Muscle of leg (tissue), 11 donors: Measurements from ENCODE around the gene NR2F1. TPM values are rescaled to one million over a fixed set of nuclear protein-coding genes. Genes with fewer than 3 reads are reported as not detected.

Source experiments
- DNase-seq: peaks from one replicate; pipeline ENCODE4 v3.0.0; 2013
- H3K27ac ChIP-seq: one replicate; pipeline ENCODE4 v1.5.1; 2013; ENCODE audit warnings: mild to moderate bottlenecking, low read length, control low read depth
- H3K27me3 ChIP-seq: one replicate; pipeline ENCODE4 v1.6.1; 2013; ENCODE audit warnings: low read length; ENCODE audit not compliant: control insufficient read depth, insufficient read depth
- H3K36me3 ChIP-seq: one replicate; pipeline ENCODE4 v1.6.1; 2013; ENCODE audit warnings: low read length; ENCODE audit not compliant: control insufficient read depth, insufficient read depth
- H3K4me1 ChIP-seq: one replicate; pipeline ENCODE4 v1.6.1; 2013; ENCODE audit warnings: low read length; ENCODE audit not compliant: control insufficient read depth, insufficient read depth
- H3K4me3 ChIP-seq: one replicate; pipeline ENCODE4 v1.5.1; 2013; ENCODE audit warnings: low read length, control low read depth
- H3K9me3 ChIP-seq: replicated peaks from 2 replicates; pipeline ENCODE4 v1.6.1; 2013; ENCODE audit warnings: low read depth, low read length; ENCODE audit not compliant: control insufficient read depth
- WGBS: methylation state at CpG from one replicate; pipeline ENCODE4 v1.1.5; 2013; ENCODE audit warnings: missing lambda C conversion rate; ENCODE audit not compliant: insufficient coverage; 5-methylcytosine and 5-hydroxymethylcytosine counted together
- polyA plus RNA-seq, 8 donors: library from polyadenylated mRNA; unstranded; fragments of 120-200 nt; gene quantifications; one replicate each; pipeline versions ENCODE4 v1.2.1 to v1.2.3, GENCODE V29; 2013; ENCODE audit warnings: inconsistent platforms in 1 of 8, low replicate concordance in 1 of 8; ENCODE audit not compliant: insufficient read length in 8 of 8, insufficient read depth in 1 of 8
- total RNA-seq: library from RNA; stranded (reverse); fragments of 120-200 nt; gene quantifications from one replicate; pipeline ENCODE4 v1.2.4, GENCODE V29; 2013

The NR2F1 gene
- total and polyA plus RNA-seq, 9 donors, result 1.8 to 17.3 (median 5.0) TPM

GRCh38 chr5:93577854-93578812, 4.9 kb upstream of the NR2F1 start:
- WGBS, result 77% methylated on average over 13 of the region's 25 CpGs
- no peak overlapping the region for H3K4me3 ChIP-seq
- no peaks in the 10 kb centered on the region for H3K9me3 ChIP-seq
- H3K4me1 ChIP-seq, result peaks cover 26% of the 10 kb centered on the region
- H3K27me3 ChIP-seq, result peaks cover 73% of the 10 kb centered on the region
- H3K36me3 ChIP-seq, result no peaks in the 10 kb centered on the region
- H3K27ac ChIP-seq, result peak overlapping the region; percentile 47
- no peak for DNase-seq

- Histone ChIP-seq H3K27ac (peak overlapping the region; percentile 47), H3K36me3 (no peaks in the 10 kb centered on the region), H3K4me3 (peak overlapping the region; percentile 69), H3K9me3 (no peaks in the 10 kb centered on the region), H3K4me1 (peaks cover 29% of the 10 kb centered on the region), H3K27me3 (peaks cover 68% of the 10 kb centered on the region)
- peak; percentile 49 for DNase-seq
- WGBS, result 9% methylated on average over 47 of the region's 49 CpGs
These were observed 4.0 kb upstream of the NR2F1 start for GRCh38 chr5:93578813-93579691.

- H3K36me3 ChIP-seq, result no peaks in the 10 kb centered on the region
- H3K27me3 ChIP-seq, result peaks cover 62% of the 10 kb centered on the region
- WGBS, result 0% methylated on average over 32 of the region's 32 CpGs
- peak; percentile 43 for DNase-seq
- peak overlapping the region; percentile 69 for H3K4me3 ChIP-seq
- H3K9me3 ChIP-seq, result no peaks in the 10 kb centered on the region
- H3K4me1 ChIP-seq, result peaks cover 29% of the 10 kb centered on the region
- no peak overlapping the region for H3K27ac ChIP-seq
These were observed 3.3 kb upstream of the NR2F1 start for GRCh38 chr5:93579692-93580062.

- no peaks in the 10 kb centered on the region for H3K9me3 ChIP-seq
- under 1% methylated on average over 53 of the region's 73 CpGs for WGBS
- peak overlapping the region; percentile 69 for H3K4me3 ChIP-seq
- H3K27ac ChIP-seq, result peak overlapping the region; percentile 31
- peaks cover 29% of the 10 kb centered on the region for H3K4me1 ChIP-seq
- peak; percentile 46 for DNase-seq
- peaks cover 60% of the 10 kb centered on the region for H3K27me3 ChIP-seq
- H3K36me3 ChIP-seq, result no peaks in the 10 kb centered on the region
These were observed 2.7 kb upstream of the NR2F1 start for GRCh38 chr5:93580063-93580926.

- 0% methylated on average over 13 of the region's 41 CpGs for WGBS
- peak; percentile 74 for DNase-seq
- H3K27me3 ChIP-seq, result peaks cover 67% of the 10 kb centered on the region
- no peaks in the 10 kb centered on the region for H3K36me3 ChIP-seq
- peaks cover 33% of the 10 kb centered on the region for H3K4me1 ChIP-seq
- H3K4me3 ChIP-seq, result peak within 1 kb of the TSS; percentile 69
- no peaks in the 10 kb centered on the region for H3K9me3 ChIP-seq
- H3K27ac ChIP-seq, result peak within 1 kb of the TSS; percentile 35
These were observed 2.0 kb upstream of the NR2F1 start, which contains the start of gene NR2F1-AS1 for GRCh38 chr5:93580927-93581445. Gene NR2F1-AS1 (minus strand): TSS chr5:93581219.

GRCh38 chr5:93582167-93582462, 907 bp upstream of the NR2F1 start:
- no CpG with 5 or more reads among the region's 2 CpGs for WGBS
- H3K4me1 ChIP-seq, result peaks cover 33% of the 10 kb centered on the region
- peaks cover 69% of the 10 kb centered on the region for H3K27me3 ChIP-seq
- H3K9me3 ChIP-seq, result no peaks in the 10 kb centered on the region
- H3K27ac ChIP-seq, result no peak overlapping the region
- no peaks in the 10 kb centered on the region for H3K36me3 ChIP-seq
- DNase-seq, result no peak
- H3K4me3 ChIP-seq, result no peak overlapping the region

- peaks cover 71% of the 10 kb centered on the region for H3K27me3 ChIP-seq
- H3K36me3 ChIP-seq, result no peaks in the 10 kb centered on the region
- H3K4me3 ChIP-seq, result peak overlapping the region; percentile 38
- peaks cover 40% of the 10 kb centered on the region for H3K4me1 ChIP-seq
- H3K9me3 ChIP-seq, result no peaks in the 10 kb centered on the region
- WGBS, result no CpG with 5 or more reads among the region's 4 CpGs
- DNase-seq, result peak; percentile 61
- no peak overlapping the region for H3K27ac ChIP-seq
These were observed 381 bp downstream of the NR2F1 start for GRCh38 chr5:93583439-93583767.

- Histone ChIP-seq H3K27ac (no peak overlapping the region), H3K9me3 (no peaks in the 10 kb centered on the region), H3K4me1 (peaks cover 37% of the 10 kb centered on the region), H3K4me3 (peak overlapping the region; percentile 38), H3K36me3 (no peaks in the 10 kb centered on the region), H3K27me3 (peaks cover 70% of the 10 kb centered on the region)
- whole genome bisulfite sequencing, result under 1% methylated on average over 83 of the region's 110 CpGs
- DNase-seq, result peak; percentile 75
These were observed 960 bp downstream of the NR2F1 start for GRCh38 chr5:93583768-93584595.

- Histone ChIP-seq H3K4me1 (peaks cover 32% of the 10 kb centered on the region), H3K27ac (no peak overlapping the region), H3K4me3 (peak overlapping the region; percentile 36), H3K9me3 (no peaks in the 10 kb centered on the region), H3K36me3 (no peaks in the 10 kb centered on the region), H3K27me3 (peaks cover 69% of the 10 kb centered on the region)
- DNase-seq, result peak; percentile 55
- 0% methylated on average over 15 of the region's 48 CpGs for WGBS
These were observed 1.6 kb downstream of the NR2F1 start for GRCh38 chr5:93584596-93585040.
